K562 (cell line): Measurements from ENCODE around the gene TRMT2A. TPM values are rescaled to one million over a fixed set of nuclear protein-coding genes. Genes with fewer than 3 reads are reported as not detected.
A peak's percentile ranks its signal among the peaks of the same experiment; 100 is the strongest.

ENCODE experiments used
- ADNP ChIP-seq: fragments of 200-800 bp; sonication (Bioruptor generic); IDR thresholded peaks from 2 replicates; pipeline ENCODE4 v1.6.1; 2016; ENCODE audit warnings: missing genetic modification characterization, missing compliant biosample characterization
- BMI1 ChIP-seq: fragments of 150-350 bp; IDR thresholded peaks from 2 replicates; pipeline ENCODE4 v1.6.1; 2014; ENCODE audit warnings: low read length
- CHD4 ChIP-seq: fragments of 200-600 bp; sonication (generic); IDR thresholded peaks from 3 replicates; pipeline ENCODE4 v1.6.1; 2012; ENCODE audit warnings: low read depth, mild to moderate bottlenecking, mixed read lengths, low read length, inconsistent platforms; ENCODE audit not compliant: insufficient read depth, insufficient replicate concordance, poor library complexity, severe bottlenecking
- E2F8 ChIP-seq: fragments of 450-650 bp; IDR thresholded peaks from 2 replicates; pipeline ENCODE4 v1.7.1; 2018; ENCODE audit warnings: mild to moderate bottlenecking, low read depth; ENCODE audit not compliant: partially characterized antibody
- GTF2F1 ChIP-seq: IDR thresholded peaks from 2 replicates; pipeline ENCODE4 v1.6.1; 2011; ENCODE audit warnings: low read depth, low read length, improper control_type of control experiment
- HLTF ChIP-seq: fragments of 450-650 bp; IDR thresholded peaks from 2 replicates; pipeline ENCODE4 v1.6.1; 2016
- KDM2B ChIP-seq: fragments of 250-450 bp; sonication (Bioruptor Pico); IDR thresholded peaks from 2 replicates; pipeline ENCODE4 v1.8.0; 2021; ENCODE audit warnings: mild to moderate bottlenecking, moderate library complexity
- MIER1 ChIP-seq: fragments of 450-650 bp; IDR thresholded peaks from 2 replicates; pipeline ENCODE4 v1.6.1; 2016; ENCODE audit warnings: antibody characterized with exemption, mild to moderate bottlenecking, low read depth
- NCOA4 ChIP-seq: fragments of 450-650 bp; IDR thresholded peaks from 2 replicates; pipeline ENCODE4 v1.6.1; 2018; ENCODE audit warnings: mild to moderate bottlenecking; ENCODE audit not compliant: partially characterized antibody
- NEUROD1 ChIP-seq: fragments of 150-350 bp; IDR thresholded peaks from 2 replicates; pipeline ENCODE4 v1.6.1; 2014; ENCODE audit warnings: borderline replicate concordance, low read length, low read depth; ENCODE audit not compliant: partially characterized antibody
- PTTG1 ChIP-seq: fragments of 450-650 bp; IDR thresholded peaks from 2 replicates; pipeline ENCODE4 v1.6.1; 2016; ENCODE audit warnings: low read depth, mild to moderate bottlenecking, missing genetic modification characterization, missing compliant biosample characterization
- RAD21 ChIP-seq, 2 experiments: fragments of 250-450 bp in 1 of 2; fragments of 450-650 bp in 1 of 2; sonication (Bioruptor Pico) in 1 of 2; formaldehyde crosslinking in 1 of 2; IDR thresholded peaks in 1 of 2; conservative IDR thresholded peaks in 1 of 2; 2 replicates each; pipeline versions ENCODE4 v1.4.0 to v1.8.0; 2020 to 2022; ENCODE audit warnings: mild to moderate bottlenecking in 2 of 2, moderate library complexity in 1 of 2
- SMARCC2 ChIP-seq: fragments of 450-650 bp; IDR thresholded peaks from 2 replicates; pipeline ENCODE4 v1.6.1; 2017; ENCODE audit warnings: antibody characterized with exemption, moderate library complexity, mild to moderate bottlenecking, low read depth
- SNAPC5 ChIP-seq: fragments of 250-450 bp; sonication (Bioruptor Pico); IDR thresholded peaks from 2 replicates; pipeline ENCODE4 v1.8.0; 2021; ENCODE audit warnings: moderate library complexity, mild to moderate bottlenecking, inconsistent platforms
- SNRNP70 ChIP-seq: fragments of 200-400 bp; formaldehyde crosslinking; optimal IDR thresholded peaks from 2 replicates; pipeline ENCODE3; 2017; ENCODE audit warnings: low read depth, low read length
- SREBF1 ChIP-seq: fragments of 150-350 bp; IDR thresholded peaks from 2 replicates; pipeline ENCODE4 v1.6.1; 2014; ENCODE audit warnings: antibody characterized with exemption, low read depth, low read length, borderline replicate concordance
- SRSF1 ChIP-seq: fragments of 200-400 bp; formaldehyde crosslinking; IDR thresholded peaks from 2 replicates; pipeline ENCODE4 v1.6.1; 2017; ENCODE audit warnings: mild to moderate bottlenecking, low read depth, low read length, moderate library complexity
- WHSC1 ChIP-seq: IDR thresholded peaks from one replicate; pipeline ENCODE4 v1.6.1; 2012; ENCODE audit warnings: low read length, control low read depth, inconsistent platforms
- ZNF12 ChIP-seq: sonication (generic); formaldehyde crosslinking; IDR thresholded peaks from 2 replicates; pipeline ENCODE4 v1.4.0; 2020; ENCODE audit warnings: mild to moderate bottlenecking, missing genetic modification reagents
- ZNF175 ChIP-seq: fragments of 200-800 bp; sonication (Bioruptor generic); IDR thresholded peaks from 2 replicates; pipeline ENCODE4 v1.6.1; 2016; ENCODE audit warnings: low read depth, mild to moderate bottlenecking, missing genetic modification characterization, missing compliant biosample characterization
- polyA plus RNA-seq, 8 experiments: library from polyadenylated mRNA; depleted of rRNA in 4 of 8; stranded (reverse) in 5 of 8; unstranded in 3 of 8; fragments of >200 nt; fragmentation: Nextera tagmentation in 2 of 8; fragmentation: Illumina TruSeq in 1 of 8; extraction: Ambion mirVana in 2 of 8; extraction: Trizol in 1 of 8; gene quantifications; 2 replicates each; pipeline versions ENCODE4 v1.2.1 to v1.2.3, GENCODE V29; 2011 to 2014; ENCODE audit warnings: inconsistent platforms in 1 of 8, missing spikeins in 1 of 8
- total RNA-seq, 7 experiments: library from RNA; depleted of rRNA in 6 of 7; stranded (reverse); fragments of >200 nt in 6 of 7; fragmentation: Illumina TruSeq in 2 of 7; extraction: Trizol in 2 of 7; gene quantifications; 2 replicates each; pipeline versions ENCODE4 v1.2.1 to v1.2.3, GENCODE V29; 2011 to 2021; ENCODE audit warnings: low replicate concordance in 1 of 7
- TF ChIP-seq, protein P1 (sequence below): fragments of 450-650 bp; formaldehyde crosslinking; IDR thresholded peaks from 2 replicates; pipeline ENCODE4 v1.4.0; 2020; ENCODE audit warnings: mild to moderate bottlenecking, moderate library complexity
- TF ChIP-seq, protein P2 (sequence below): fragments of 450-650 bp; IDR thresholded peaks from 2 replicates; pipeline ENCODE4 v1.6.1; 2016; ENCODE audit warnings: mild to moderate bottlenecking

Gene TRMT2A
- total and polyA plus RNA-seq, 9 of the 15 experiments (the other 6 are each of a cell fraction or from before 2014, with no cell fraction given): 1.6 to 265 (median 140) TPM

DNA sequence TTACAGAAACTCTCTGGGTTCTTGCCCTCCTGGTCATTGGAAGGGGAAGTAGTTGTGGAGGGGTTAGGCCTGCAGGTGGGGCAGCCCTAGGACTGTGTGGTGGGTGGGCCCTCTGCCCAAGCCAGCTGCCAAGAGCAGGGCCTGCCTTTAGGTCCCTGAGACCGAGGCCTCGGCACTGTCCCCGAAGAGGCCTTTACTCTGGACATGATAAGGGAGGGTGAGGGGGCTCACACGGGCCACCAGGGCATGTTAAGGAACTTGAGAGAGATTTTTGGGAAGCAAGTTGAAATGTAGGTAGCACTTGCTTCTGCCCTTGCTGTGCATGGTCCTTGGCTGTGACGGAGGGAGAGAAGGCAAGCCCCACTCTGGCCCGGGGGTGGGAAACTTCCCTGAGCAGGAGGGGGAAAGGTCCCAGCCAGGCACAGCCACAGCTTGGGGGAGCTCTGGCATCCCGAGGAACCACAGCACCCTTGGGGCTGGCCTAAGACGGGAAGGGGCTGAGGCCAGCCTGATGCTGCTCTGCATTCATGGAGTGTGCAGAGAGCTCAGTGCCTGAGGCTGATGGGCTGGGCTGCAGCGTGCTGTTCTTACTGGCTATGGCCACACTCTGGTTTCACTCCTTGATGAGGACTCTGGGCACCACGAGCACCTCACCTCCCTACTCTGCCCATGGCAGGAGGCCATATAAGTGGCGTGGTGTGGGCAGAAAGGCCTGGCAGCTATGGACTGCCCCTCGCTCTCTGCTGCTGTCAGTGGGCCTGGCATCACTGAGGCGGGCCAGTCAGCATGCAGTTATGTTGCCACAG lies 8.9 kb downstream of the TRMT2A start (continued):
- TF ChIP-seq E2F8: no peak
- TF ChIP-seq SNAPC5 (CRISPR knock-in tag): no peak
- no peak for TF ChIP-seq GTF2F1
- no peak for TF ChIP-seq MIER1
- TF ChIP-seq KDM2B (CRISPR knock-in tag): no peak
- no peak for TF ChIP-seq CHD4
- TF ChIP-seq NEUROD1: no peak
- no peak for TF ChIP-seq RAD21 (CRISPR knock-in tag; conservative IDR thresholded peaks at IDR 0.05 in 1 of 2, IDR thresholded peaks at IDR 0.05 in 1 of 2)
- no peak for TF ChIP-seq SNRNP70
- no peak for TF ChIP-seq NCOA4
- TF ChIP-seq, protein P1, sequence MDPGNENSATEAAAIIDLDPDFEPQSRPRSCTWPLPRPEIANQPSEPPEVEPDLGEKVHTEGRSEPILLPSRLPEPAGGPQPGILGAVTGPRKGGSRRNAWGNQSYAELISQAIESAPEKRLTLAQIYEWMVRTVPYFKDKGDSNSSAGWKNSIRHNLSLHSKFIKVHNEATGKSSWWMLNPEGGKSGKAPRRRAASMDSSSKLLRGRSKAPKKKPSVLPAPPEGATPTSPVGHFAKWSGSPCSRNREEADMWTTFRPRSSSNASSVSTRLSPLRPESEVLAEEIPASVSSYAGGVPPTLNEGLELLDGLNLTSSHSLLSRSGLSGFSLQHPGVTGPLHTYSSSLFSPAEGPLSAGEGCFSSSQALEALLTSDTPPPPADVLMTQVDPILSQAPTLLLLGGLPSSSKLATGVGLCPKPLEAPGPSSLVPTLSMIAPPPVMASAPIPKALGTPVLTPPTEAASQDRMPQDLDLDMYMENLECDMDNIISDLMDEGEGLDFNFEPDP: no peak
- TF ChIP-seq ZNF12 (CRISPR knock-in tag): no peak
- peak; percentile 34 for TF ChIP-seq WHSC1
- no peak for TF ChIP-seq SRSF1
- TF ChIP-seq HLTF: no peak
- TF ChIP-seq SREBF1: no peak
- TF ChIP-seq, protein P2, sequence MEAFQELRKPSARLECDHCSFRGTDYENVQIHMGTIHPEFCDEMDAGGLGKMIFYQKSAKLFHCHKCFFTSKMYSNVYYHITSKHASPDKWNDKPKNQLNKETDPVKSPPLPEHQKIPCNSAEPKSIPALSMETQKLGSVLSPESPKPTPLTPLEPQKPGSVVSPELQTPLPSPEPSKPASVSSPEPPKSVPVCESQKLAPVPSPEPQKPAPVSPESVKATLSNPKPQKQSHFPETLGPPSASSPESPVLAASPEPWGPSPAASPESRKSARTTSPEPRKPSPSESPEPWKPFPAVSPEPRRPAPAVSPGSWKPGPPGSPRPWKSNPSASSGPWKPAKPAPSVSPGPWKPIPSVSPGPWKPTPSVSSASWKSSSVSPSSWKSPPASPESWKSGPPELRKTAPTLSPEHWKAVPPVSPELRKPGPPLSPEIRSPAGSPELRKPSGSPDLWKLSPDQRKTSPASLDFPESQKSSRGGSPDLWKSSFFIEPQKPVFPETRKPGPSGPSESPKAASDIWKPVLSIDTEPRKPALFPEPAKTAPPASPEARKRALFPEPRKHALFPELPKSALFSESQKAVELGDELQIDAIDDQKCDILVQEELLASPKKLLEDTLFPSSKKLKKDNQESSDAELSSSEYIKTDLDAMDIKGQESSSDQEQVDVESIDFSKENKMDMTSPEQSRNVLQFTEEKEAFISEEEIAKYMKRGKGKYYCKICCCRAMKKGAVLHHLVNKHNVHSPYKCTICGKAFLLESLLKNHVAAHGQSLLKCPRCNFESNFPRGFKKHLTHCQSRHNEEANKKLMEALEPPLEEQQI: no peak
- TF ChIP-seq BMI1: no peak
- no peak for TF ChIP-seq ADNP (tag)
- no peak for TF ChIP-seq SMARCC2
- TF ChIP-seq ZNF175 (CRISPR knock-in tag): no peak
- TF ChIP-seq PTTG1 (tag): no peak
